Umbilical cord (tissue), 2 donors: Measurements from ENCODE around the gene FAM24B. TPM values are rescaled to one million over a fixed set of nuclear protein-coding genes. Genes with fewer than 3 reads are reported as not detected.
"Not testable (repeated sequence)": the region's sequence is repeated elsewhere in the genome, so short reads cannot be mapped to it uniquely, and the experiment has no call there.

Experiments
- DNase-seq: peaks from one replicate; pipeline ENCODE4 v3.0.0-alpha.2; 2015; ENCODE audit warnings: low spot score
- total RNA-seq: library from RNA; depleted of rRNA; stranded (reverse); fragments of >200 nt; gene quantifications from one replicate; pipeline ENCODE4 v1.2.3, GENCODE V29; 2014; ENCODE audit warnings: low replicate concordance; ENCODE audit not compliant: insufficient read depth

FAM24B gene
- total RNA-seq, 1 donor from 2014 or later = not detected

DNA sequence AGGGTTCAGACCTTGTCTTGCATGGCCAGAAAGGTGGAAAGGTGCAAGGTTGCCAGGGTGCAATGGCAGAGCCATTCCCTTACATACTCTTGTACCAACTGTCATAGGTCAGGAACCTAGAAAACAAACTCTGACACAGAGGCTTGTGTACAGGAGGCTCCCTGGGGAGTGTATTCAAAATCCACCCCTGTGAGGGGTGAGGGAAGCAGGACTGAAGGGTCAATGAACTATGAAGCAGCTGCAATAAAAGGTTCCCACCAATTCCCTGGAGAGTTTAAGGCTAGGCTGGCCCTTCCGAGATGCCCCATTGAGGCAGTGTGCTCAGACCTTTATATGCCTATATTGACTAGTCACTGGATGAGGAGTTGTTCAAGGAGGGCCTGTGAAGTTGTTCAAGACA is 19.9 kb downstream of the FAM24B start:
- no peak for DNase-seq

DNA sequence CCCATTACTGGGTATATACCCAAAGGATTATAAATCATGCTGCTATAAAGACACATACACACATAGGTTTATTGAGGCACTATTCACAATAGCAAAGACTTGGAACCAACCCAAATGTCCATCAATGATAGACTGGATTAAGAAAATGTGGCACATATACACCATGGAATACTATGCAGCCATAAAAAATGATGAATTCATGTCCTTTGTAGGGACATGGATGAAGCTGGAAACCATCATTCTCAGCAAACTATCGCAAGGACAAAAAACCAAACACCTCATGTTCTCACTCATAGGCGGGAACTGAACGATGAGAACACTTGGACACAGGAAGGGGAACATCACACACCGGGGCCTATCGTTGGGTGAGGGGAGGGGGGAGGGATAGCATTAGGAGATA is 21.3 kb downstream of the FAM24B start:
- DNase-seq = not testable (repeated sequence)

DNA sequence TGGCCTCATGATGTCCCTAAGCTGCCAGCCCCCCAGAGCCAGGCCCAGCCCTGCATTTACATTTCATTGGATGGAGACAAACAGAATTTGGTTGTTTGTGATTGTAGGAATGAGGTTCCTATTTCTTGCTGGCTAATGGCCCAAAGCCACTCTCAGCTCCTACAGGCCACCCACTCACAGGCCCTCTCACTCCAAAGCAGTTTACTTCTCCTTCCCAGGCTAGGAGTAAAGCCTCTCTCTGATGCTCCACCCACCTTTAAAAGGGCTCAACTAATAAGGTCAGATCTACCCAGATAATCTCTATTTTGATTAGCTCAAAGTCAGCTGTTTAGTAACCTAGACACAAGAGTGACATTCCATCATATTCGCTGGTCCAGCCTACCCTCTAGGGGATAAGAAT is 22.5 kb downstream of the FAM24B start:
- no peak for DNase-seq

DNA sequence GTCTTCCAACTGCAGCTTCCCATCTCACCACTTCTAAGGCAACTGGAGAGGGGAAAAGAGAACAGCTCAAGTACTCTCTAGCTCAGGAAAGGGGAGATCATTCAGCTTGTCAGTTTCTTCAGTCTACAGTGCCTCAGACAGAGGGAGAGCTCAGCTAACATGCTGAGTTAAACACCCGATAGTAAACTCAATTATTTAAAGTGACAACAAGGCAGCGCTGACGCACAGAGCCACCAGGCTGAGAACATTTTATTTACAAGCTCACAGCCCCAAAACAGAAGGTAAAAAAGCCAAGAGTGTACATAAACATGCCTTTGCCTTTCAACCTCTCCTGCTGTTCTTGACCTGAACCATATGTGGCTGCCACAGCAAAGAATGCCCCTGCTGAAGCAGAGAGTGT is 23.6 kb downstream of the FAM24B start:
- DNase-seq = no peak

DNA sequence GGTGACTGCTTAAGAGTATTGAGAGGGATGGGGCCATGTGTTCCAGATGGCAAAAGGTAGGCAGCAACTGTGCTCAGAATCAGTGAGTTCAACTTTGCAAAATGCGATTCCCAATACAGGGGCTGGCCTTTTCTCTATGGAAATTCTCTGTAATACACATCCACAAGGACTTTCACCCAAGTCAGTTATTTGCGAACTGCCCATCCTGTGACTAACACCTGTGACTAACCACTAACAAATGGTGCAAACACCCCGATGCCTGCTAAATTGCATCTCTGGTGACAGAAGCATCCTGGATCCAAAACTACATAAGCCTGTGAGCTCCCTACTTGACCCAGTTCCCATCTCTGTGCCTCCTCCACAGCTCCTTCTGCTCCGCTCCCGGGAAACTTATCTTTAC is 24.7 kb downstream of the FAM24B start:
- DNase-seq = no peak

DNA sequence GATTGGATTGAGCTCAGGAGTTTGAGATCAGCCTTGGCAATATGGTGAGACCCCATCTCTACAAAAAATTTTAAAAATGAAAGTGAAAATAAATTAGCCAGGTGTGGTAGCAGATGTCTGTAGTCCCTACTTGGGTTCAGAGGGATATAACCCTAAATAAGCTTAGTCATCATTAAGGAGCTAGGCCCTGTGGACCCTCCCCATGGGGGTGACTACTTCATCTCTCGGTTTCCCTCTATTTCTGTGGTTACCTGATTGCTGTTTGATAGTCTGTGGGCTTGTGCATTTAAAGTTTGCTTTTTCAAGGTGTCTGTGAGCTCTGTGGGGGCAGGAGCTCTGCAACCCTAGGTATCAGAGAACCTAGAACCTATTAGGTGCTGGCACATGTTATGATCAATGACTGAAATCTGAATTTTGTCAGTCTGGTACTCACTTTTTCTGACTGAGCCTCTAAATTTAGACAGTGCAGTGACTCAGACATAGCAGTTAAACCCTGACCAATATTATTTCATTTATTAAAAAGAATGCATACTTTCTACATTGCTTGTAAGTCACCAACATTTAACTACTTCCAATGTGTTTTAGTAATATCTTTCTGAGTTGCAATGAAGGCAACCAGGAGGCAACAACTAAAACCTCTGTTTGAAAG is 25.6 kb downstream of the FAM24B start:
- no peak for DNase-seq

DNA sequence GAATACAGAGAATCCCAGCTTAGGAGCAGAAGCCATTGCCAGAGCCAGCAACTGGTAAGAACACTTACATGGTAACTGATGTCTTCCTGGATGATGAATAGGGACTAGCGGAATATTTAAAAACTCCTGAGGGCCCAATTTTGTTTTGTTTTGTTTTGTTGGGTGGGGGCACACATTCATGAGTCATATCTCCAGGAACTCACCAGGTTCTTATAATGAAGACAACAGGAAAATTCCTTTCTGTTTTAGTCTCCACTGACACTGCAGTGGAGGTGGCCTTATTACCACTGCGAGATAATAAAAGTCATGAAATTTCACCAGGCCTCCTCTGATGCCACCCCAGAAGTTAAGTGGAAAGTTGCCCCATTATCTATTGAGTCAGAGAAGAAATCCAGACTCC is 27.1 kb downstream of the FAM24B start:
- DNase-seq = no peak

DNA sequence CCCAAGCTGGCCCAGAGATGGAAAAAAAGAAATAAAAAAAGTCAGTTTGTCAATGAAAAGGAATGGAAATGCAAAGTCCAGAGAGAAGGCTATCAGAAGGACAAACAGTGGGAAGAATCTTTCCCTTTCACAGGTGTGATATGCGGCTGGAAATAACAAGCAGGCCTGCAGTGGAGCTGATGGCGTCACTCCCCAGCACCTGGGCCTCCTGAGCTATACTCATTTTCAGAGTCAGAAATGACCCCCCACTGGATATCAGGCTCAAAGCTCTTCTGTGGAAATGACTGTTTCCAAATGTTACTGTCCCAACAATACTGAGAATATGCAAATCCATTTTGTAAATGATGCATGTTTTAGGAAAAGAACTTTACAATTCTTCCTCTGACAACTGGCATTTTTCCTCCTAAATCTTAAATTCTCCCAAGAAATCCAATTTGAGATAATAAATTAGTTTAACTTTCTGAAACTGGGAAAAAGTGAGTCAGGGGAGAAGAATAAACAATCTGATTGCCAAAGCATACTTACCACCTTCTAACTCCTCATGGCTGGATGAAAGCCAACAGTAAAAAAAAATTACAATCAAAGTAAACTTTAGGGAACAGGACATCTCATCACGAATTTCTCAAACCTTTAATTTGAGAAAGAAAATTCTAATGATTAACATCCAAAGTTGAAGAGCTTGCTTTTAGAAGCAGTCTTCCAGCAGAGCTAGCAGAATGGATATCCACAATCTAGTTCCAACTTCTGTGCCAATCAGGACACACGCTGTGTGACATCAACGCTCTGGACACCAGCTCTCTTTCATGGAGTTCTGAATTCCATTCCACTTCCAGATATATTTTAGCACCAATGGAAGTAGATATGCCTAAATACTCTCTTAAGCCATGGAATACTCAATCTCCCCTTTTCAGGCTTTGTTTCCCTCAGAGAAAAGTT is 28.4 kb downstream of the FAM24B start:
- DNase-seq = no peak

DNA sequence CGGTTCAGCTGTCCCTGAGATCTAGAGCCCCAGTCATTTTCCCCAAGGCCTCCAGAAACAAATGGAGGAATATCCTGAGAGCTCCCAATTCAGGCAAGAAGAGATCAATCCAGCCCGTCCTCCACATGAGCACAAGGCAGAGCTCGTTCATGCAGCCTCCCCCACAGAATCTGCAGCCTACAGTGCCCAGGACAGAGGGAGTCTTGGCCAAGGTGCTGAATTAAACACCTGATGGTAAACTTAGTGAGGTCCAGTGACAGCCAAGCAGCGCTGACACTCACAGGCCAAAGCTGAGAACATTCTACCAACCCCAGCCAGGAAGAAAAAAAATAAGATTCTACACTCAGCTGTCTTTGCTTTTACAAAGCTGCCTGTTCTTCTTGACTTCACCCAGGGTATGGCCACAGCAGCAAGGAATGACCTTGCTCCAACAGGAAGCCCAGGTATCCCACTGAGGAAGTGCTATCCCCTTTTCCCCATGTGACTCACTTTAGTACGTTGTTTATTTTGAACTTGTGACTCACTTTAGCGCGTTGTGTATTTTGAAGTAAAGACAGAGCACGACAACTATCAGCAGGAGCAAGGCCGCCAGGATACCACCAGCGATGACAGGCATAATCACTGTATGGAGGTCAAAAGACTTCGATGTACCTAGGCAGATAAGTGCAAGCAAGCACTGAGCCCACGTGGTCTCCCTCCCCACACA is 29.3 kb downstream of the FAM24B start:
- no peak for DNase-seq

DNA sequence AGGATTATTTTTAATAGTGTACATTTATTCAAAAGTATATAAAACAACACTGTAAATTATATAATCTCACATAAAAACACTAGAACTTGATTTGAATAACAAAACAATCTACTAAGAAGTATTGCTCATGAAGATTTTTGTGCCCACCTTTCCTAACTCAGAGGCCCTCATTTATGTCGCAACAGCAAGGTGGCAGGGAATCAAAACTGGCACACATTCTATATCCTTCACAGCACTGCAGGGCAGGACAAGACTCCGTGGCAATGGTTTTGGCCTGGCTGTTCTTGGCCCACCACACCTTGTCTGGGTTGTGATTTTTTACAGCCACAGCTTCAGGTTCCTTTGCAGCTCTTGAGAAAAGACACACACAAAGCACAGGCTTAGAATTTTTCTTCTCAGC is 30.3 kb downstream of the FAM24B start:
- no peak for DNase-seq

DNA sequence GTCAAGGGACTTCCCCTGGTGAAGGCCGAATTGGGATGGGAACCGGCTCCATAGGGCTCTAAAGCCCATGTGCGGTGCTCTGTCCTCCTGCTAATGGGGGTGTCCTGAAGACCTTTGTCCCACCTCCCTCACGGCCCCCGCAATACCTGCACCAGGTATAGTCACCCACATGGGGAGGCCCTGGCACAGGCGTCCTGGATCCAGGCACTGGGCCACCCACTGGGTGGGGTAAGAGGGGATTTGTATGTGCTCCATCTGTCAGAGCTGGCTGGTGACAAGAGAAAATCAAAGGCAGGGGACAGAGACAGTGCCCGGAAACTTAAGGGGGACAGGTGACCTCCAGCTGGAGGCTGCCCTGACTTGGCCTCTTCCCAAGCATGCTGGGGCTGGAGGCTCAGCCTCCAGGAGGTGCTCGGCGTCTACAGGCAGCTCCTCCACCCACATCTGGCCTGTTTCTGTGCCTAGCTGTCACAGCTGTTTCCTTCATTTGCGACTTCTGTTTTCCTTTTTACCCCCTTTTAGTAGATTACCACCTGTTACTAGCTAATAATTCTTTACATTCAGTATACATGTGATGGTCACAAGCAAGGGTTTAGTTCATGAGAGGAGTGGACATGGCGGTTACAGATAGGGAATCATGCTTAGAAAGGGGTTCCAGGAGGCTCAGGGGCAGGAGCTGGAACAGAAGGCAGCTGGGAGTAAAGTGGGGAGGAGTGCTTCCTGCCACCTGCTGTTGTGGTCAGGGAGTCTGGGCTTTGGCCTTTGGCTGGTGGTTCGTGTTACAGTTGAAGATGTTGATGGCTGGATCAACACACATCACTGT is 31.4 kb downstream of the FAM24B start:
- no peak for DNase-seq

DNA sequence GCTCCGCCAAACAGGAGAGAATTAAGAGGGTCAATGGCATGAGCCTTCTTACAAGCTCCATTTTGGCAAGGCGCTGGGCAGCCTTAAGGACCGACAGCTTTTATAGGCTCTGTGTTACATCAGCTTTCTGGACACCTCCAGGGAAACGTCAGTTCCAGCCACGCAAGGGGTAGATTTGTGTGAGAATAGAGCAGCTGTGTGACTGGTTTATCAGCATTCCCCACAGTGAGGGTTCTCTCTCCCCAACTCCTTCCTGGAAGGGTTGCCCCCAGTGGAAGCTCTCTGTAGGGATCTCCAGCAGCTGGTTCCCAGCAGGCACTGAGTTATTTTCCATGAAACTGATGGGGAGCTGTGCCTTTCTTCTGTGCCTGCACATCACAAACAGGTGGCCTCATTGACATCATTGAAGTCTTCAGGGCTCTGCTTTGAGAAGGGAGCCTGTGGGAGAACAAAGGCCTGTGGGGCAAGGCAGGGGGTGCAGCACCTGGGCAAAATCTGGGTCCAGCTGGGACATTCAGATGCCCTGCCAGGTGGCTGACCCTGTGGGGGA is 33.5 kb downstream of the FAM24B start, which contains the start of gene CUZD1:
Gene CUZD1, minus strand, starts transcription at position 75 of the 550 bp plus-strand sequence. Its CDS starts 14 bp downstream, at position 61.
- DNase-seq = peak; percentile 26

DNA sequence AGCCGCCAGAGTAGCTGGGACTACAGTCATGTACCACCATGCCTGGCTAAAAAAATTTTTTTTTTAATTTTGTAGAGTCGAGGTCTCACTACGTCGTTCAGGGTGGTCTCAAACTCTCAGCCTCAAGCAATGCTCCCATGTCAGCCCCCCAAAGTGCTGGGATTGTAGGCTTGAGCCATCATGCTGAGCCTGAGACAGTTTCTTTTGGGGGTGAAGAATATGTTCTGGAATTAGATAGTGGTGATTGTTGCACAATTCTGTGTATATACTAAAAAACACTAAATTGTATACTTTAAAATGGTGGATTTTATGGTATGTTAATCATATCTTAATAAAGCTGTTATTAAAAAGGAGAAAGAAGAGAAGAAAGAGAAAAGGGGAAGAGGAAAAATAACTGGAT is 35.2 kb downstream of the FAM24B start:
- no peak for DNase-seq

DNA sequence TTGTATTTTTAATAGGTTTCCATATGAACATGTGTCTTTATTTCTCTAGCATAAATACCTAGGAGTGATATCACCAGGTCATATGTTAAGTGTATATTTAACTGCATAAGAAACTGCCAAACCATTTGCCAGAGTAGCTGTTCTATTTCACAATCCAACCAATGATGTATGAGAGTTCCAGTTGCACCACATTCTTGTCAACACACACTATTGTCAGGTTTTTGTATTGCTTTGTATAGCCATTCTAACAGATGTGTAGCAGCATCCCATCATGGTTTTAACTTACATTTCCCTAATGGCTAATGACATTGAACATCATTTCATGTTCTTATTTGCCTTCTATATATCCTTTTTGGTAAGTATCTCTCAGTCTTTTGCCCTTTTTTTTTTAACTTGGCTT is 37.8 kb downstream of the FAM24B start:
- no peak for DNase-seq

DNA sequence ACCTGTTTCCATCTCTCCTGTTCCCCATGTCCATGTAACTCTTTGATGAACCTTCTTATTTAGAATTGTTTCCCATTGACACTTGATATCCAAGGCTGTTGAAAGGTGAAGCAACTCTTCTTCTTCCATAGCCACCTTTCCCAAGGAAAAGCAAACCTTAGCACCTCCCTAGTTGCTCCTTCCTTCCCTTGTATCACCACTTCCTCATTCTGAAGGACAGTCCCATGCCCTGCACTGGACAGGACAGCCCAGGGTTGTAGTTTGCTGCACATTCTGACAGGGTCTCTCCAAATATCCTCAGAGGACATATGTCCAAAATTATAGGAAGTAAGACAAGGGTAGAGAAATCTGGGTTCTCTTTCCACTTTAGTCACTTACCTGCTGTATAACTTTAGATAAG is 39.9 kb downstream of the FAM24B start:
- DNase-seq = no peak

DNA sequence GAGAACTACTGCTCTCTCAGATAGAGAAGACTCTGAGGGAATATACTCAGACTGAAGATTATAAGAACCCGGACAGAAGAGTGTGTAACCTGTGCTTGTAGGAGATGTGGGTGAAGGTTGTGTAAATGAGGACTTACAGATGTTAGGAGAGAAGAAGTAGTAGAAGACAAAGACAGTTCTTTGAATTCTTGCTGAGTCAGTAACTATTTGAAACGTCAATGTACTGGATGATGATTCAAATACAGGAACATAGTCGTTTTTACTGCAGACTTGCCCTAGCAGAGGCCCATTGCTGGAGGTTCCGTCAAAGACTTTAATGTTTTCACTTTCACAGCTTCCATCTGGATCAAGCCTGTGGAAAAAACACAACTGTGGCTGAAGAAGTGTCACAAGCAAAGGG is 40.5 kb downstream of the FAM24B start:
- no peak for DNase-seq

DNA sequence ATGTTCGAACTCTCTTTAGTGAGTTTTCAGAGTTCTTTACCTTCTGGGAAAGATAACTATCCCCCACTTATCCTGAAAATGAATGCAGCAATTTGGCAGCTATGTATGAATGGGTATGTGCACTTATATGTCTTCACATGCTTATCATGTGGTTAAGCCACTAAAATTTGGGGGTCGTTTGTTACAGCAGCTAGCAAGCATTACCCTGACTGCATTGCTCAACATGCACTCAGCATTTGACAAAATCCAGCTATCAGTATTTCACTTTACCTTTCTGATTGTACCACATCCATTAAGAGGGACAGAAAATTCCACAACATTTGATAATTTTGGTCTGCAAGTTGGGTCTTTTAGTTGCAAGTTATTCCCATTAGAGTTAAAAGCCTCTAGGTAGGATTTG is 43.5 kb downstream of the FAM24B start:
- no peak for DNase-seq

DNA sequence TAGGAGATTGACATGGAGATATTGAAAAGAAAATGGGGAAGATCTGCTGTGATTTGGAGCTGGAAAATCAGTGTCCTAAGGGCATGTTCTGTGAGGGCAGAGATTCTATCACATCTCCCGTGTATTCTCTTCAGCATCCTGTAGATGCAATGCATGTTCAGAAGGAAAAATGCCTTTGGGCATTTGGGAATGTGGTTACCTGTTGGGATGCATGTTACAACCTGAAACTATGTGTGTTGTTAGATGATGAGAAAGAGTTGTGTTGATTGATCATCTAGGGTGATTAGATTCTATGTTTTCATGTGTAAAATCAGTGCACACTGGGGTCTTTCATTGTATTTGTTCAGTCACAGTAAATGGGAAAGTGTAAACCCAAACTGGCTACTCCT is 48.4 kb downstream of the FAM24B start:
- DNase-seq = no peak

DNA sequence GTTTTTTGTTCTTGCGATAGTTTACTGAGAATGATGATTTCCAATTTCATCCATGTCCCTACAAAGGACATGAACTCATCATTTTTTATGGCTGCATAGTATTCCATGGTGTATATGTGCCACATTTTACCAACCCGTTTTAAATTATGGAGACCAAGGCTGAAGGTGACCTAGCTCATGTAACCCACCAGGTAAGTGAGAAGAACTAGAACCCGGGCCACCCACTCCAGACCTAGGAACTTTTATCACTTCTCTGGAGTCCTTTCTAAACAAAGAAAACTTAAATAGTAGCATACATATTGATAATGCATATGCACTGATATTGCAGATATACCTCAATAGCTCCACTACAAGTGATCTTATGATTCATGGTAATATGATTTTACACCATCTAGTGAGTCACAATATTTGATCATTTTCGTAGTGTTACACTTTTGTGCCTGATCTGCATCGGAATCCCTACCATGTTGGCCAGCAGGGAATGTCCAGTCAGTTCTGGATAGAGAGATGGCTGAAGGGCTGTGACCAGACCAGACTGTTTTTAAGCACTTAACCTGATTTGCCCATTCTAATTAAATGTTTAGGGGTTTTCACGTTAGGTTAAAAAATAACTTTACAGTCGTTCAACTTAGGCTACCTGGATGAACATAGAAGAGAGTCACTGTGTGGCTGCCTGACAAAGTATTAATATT is 49.0 kb downstream of the FAM24B start:
- DNase-seq = no peak

DNA sequence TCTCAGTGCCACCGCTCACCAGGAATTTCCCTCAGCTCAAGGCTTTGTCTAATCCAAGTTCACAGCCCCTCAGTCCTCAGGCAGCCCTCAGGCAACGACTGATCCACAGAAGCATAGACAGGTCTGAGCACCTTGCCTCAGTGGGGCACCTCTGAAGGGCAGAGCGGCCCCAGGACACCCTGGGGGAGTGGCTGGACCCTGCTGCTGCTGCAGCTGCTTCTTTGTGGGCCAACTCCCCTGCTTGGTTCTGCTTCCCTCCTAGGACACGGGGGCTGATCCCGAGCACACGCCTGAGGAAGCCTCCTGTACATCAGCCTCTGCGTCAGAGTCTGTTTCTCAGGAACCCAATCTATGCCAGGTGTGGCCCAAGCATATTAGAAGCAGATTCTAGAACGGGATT is 49.9 kb downstream of the FAM24B start:
- no peak for DNase-seq
